Measurements from ENCODE around the gene ITPK1.
A peak's percentile ranks its signal among the peaks of the same experiment; 100 is the strongest.

Gene ITPK1

GRCh38 chr14:92930737-92931602 lies 184.8 kb downstream of the ITPK1 start:
- DNase-seq: no peak

DNA sequence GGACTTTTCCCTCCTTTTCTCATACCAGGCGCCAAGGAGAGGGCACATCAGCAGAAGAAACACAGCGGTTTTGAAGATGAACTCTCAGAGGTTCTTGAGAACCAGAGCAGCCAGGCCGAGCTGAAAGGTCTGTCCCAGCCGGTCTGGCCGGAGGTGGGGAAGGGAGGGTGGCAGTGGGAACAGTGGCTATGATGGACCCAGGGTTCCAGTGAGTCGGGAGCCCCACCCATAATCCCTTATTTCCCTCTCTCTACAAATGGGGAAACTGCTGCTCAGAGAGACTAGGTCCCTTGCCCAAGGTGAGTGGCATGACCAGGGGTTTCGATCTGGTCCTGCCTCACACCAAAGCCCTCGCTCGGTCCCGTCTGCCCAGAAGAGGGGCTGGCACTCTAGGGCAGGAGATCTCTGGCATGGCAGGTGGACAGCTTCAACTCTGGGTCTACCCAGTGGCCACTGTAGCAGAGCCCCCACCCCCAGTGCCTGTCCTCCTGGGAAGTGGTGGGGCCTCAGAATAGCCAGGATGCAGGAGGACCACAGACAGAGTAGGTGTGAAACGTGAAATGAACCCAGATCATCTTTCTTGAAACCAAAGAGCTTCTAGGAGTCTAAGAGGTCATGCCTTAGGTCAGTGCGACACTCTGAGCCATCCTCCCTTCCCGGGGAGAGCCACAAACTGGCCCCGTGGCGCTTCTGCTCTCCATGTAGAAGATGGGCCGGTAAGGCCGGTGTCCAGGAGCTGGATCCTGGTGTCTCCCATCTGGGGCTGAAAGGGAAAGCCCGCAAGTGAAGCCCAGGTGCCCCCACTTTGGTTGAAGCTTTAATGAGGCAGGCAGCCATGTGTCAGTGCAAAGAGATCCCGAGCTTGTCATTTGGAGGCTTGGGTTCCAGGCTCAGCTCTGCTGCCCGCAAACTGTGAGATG lies 185.8 kb downstream of the ITPK1 start:
- no peak for DNase-seq

GRCh38 chr14:92928961-92929688 lies 186.6 kb downstream of the ITPK1 start:
- DNase-seq: no peak

DNA sequence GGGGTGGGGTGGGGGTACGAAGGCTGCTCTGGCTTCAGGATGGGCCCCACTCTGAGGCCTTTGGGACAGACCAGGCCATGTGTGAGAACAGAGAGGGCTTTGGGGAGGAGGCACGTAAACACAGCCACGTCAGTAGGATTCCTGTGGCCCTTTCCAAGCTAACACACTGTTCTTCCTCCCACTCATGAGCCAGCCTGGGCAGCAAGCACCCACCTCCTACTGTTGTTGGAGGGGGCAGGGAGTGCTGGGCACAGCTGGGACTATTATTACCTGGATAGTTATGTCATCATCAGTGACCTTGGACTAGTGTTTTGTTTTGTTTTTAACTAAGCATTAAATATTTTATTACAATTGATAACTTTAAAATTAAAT lies 187.5 kb downstream of the ITPK1 start:
- DNase-seq: no peak

- DNase-seq: no peak
Measured at GRCh38 chr14:92927349-92928257, 188.1 kb downstream of the ITPK1 start.

DNA sequence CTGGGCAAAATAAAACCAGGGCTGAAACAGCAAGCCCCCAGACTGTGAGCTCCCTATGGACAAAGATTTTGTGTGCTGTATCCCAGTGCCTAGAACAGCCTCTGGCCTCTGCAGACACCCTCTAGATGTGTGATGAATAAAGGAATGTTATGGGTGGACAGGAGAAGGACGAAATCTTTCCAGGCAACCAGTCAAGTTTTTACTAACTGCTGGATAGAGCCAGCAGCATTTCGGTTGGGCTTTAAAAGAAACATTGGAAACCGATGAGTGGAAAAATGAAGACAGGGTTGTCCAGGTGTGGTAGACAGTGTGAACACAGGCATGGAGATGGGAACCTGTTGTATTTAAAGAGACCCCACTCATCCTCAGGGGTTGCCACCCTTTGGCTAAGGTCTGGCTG lies 188.8 kb downstream of the ITPK1 start:
- DNase-seq: no peak

DNA sequence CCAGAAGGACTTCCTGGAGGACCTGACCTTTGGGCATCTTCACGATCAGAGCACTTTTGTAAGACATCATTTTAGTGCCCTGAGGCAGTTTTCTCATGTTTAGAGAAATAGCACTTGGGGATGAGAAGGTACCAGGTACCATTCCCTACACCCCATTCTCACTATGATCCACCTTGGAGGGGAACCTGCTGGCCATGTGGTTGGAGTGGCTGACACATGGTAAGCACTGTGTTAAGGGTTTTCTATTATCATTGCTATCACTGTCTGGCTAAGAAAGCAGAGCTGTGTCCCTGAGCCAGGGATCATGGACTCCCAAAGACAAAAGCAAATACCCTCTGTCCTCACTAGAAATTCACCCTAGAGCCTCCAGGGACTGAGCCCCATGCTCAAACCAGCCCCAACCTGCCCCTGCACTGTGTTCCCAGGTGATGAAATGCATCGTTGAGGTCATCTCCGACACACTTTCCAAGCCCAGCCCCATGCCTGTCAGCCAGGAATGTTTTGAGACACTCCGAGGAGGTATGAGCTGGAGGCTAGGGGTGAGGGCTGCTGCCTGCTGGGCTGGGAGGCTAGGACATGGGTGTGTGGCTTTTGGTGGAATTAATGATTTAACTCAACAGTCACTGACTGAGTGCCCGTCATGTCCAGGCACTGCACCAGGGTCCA lies 189.4 kb downstream of the ITPK1 start:
- DNase-seq: no peak

DNA sequence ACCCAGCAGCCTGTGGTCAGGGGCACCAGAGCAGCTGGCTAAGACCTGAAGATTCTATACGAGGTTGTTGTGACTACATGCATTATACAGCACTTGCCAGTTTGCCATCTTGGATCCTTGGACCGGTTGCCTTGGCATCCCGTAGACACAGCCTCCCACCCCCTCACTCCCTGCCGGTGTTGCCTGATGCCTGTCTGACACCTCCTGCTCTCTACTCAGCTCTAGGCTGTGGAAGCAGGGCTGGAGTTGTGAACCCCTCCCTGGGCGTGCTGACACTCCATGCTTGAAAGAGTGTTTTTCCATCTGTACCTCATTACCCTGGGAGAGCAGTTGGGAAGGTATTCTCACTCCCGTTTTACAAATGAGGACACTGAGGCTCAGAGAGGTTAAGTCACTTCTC lies 190.3 kb downstream of the ITPK1 start:
- DNase-seq: no peak

GRCh38 chr14:92924247-92924646 lies 191.5 kb downstream of the ITPK1 start:
- DNase-seq: no peak

- DNase-seq: no peak
Measured at GRCh38 chr14:92923744-92924103, 192.0 kb downstream of the ITPK1 start.

GRCh38 chr14:92922883-92923743 lies 192.6 kb downstream of the ITPK1 start, which contains the start of gene CHGA:
CHGA (plus strand) TSS chr14:92923150; CDS start chr14:92923360, 210 bp downstream.
- DNase-seq: peak; percentile 80

DNA sequence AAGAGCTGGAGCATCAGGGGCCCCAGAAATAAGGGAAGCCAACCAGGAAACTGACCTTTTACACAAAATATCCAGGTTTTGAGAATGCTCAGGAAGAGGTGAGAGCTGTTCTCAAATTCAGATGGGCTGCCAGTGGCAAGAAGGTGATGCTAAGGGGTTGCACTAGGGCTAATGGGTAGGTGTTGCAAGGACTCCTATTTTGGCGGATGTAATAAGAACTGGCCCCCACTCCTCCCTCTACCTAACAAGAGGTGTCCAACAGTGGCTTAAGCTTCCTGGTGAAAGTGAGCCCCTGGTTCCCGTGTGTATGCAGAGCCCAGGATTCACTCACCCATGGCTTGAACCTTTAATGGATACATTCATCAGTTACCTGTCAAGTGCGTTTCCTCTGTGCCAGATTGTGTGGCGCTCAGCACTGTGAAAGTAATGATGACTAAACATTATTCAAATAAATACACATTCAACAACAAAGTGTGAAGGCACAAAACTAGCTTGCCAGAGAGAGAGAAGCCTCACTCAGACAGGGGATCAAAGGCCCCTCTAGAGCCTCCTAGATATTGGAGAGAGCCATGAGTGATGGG lies 193.5 kb downstream of the ITPK1 start:
- DNase-seq: no peak

GRCh38 chr14:92920001-92920400 lies 195.7 kb downstream of the ITPK1 start:
- DNase-seq: no peak

DNA sequence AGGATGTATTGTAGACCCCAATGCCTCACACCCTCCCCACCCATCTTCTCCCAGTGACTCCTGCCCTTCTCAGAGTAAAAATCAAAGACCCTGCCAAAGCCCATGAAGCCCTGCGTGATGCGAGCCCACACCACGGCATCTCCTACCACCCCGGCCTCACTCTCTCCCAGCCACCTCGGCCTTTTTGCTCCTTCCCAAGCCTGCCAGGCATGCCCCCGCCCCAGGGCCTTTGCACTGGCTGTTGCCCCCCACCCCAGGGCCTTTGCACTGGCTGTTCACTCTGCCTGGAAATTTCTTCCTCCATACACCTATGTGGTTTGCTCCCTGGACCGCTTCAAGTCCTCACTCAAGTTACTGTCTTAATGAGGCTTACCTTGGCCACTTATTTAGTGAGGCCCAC lies 197.8 kb downstream of the ITPK1 start:
- DNase-seq: no peak

GRCh38 chr14:92917041-92917940 lies 198.4 kb downstream of the ITPK1 start:
- no peak for DNase-seq

- no peak for DNase-seq
Measured at GRCh38 chr14:92916201-92916600, 199.5 kb downstream of the ITPK1 start.

GRCh38 chr14:92914087-92914656 lies 201.6 kb downstream of the ITPK1 start:
- DNase-seq: peak; percentile 69

- DNase-seq: no peak
Measured at GRCh38 chr14:92907316-92907911, 208.3 kb downstream of the ITPK1 start.

Measured in activated effector memory CD4-positive, alpha-beta T cell treated with anti-CD3 and anti-CD28 coated beads, Interleukin-2, amount 50 U/mL, for 16 hours (primary cell).